Heart right ventricle (tissue), 16 donors: ENCODE measurements around the gene CFH. TPM values are rescaled to one million over a fixed set of nuclear protein-coding genes. Genes with fewer than 3 reads are reported as not detected.

Experiments
- ATAC-seq, 8 donors: fragments of 200-7000 bp; cut with Tn5 transposase; one replicate each; pipeline ENCODE4 v1.9.1; 2020; ENCODE audit warnings: mild to moderate bottlenecking in 8 of 8, moderate library complexity in 8 of 8, moderate number of reproducible peaks in 1 of 8
- DNase-seq, 2 donors: peaks; one replicate each; pipeline ENCODE4 v3.0.0-alpha.2; 2020
- H3K27ac ChIP-seq, 10 donors: fragments of 200-600 bp; sonication (generic) in 2 of 10; one replicate each; pipeline versions ENCODE4 v1.5.0 to v1.8.0; 2020 to 2022; ENCODE audit warnings: mild to moderate bottlenecking in 3 of 10
- H3K27me3 ChIP-seq, 7 donors: fragments of 200-600 bp; one replicate each; pipeline ENCODE4 v1.8.0; 2021 to 2022; ENCODE audit warnings: mild to moderate bottlenecking in 2 of 7
- H3K36me3 ChIP-seq, 9 donors: fragments of 200-600 bp; sonication (generic) in 1 of 9; one replicate each; pipeline versions ENCODE4 v1.5.0 to v1.8.0; 2020 to 2022; ENCODE audit warnings: mild to moderate bottlenecking in 2 of 9
- H3K4me1 ChIP-seq, 9 donors: fragments of 200-600 bp; sonication (generic) in 1 of 9; one replicate each; pipeline versions ENCODE4 v1.5.0 to v1.8.0; 2020 to 2022; ENCODE audit warnings: mild to moderate bottlenecking in 4 of 9
- H3K4me3 ChIP-seq, 10 donors: fragments of 200-600 bp; sonication (generic) in 2 of 10; one replicate each; pipeline versions ENCODE4 v1.5.0 to v1.8.0; 2020 to 2022; ENCODE audit warnings: mild to moderate bottlenecking in 7 of 10, moderate library complexity in 2 of 10
- H3K9me3 ChIP-seq, 11 donors: fragments of 200-600 bp in 10 of 11; sonication (generic) in 2 of 11; one replicate each; pipeline versions ENCODE4 v1.5.0 to v1.8.0; 2013 to 2022; ENCODE audit warnings: mild to moderate bottlenecking in 2 of 11, control low read depth in 1 of 11, moderate library complexity in 1 of 11
- WGBS, 2 donors: extraction: QIAGEN DNeasy Blood & Tissue Kit; methylation state at CpG; one replicate each; pipeline ENCODE4 v1.1.7; 2013; ENCODE audit warnings: inconsistent platforms in 1 of 2; 5-methylcytosine and 5-hydroxymethylcytosine counted together
- intact Hi-C, 10 donors: fragments of 100-400 bp; cut with DNase I; formaldehyde crosslinking; loops; one replicate each; pipeline versions ENCODE4 v1.11.1 to v1.14.2; 2022
- polyA plus RNA-seq, 2 donors: library from polyadenylated mRNA; stranded (reverse); fragments of 200-250 nt; gene quantifications; one replicate each; pipeline ENCODE4 v1.2.3, GENCODE V29; 2013
- total RNA-seq, 10 donors: library from RNA; stranded (reverse); fragmentation: NEBNext Ultra II Directional in 3 of 10; extraction: Animal tissue kit (Norgen Biotek cat#: 25700) in 3 of 10; gene quantifications; one replicate each; pipeline versions ENCODE4 v1.2.1 to v1.2.4, GENCODE V29; 2021 to 2023
- TF ChIP-seq, protein P1 (sequence below), 9 donors: fragments of 200-600 bp; sonication (generic) in 2 of 9; IDR thresholded peaks; one replicate each; pipeline versions ENCODE4 v1.5.0 to v1.8.0; 2021 to 2022; ENCODE audit warnings: antibody characterized with exemption in 9 of 9, mild to moderate bottlenecking in 5 of 9, moderate library complexity in 1 of 9
- donor health status: Arrhythmogenic right ventricular cardiomyopathy.
- donor health status: ischemic (EF 13 %, LVEDD 7.1; RV severe dilation, severe dysfunction).
- donor health status: healthy with polysubstance abuse.
- donor health status: DM: no; HTN: yes; CAD: no.
- donor health status: DM: no; HTN: no; CAD: no.
- donor health status: ischemic (EF 25% LVEDD 6.9; RV normal size, moderate dysfunction).
- donor health status: ischemic (EF 25% LVEDD 5.7; RV mildly dilated, moderate dysfunction).
- donor health status: healthy.
- donor health status: DM: yes; HTN: yes; CAD: no.
- donor health status: Ischemic cardiomyopathy.
- donor health status: ischemic (EF 35%, LVEDD 5.7; RV mildly dilated, moderate dysfunction).
- donor health status: nonischemic (EF 11% LVEDD 7.7; RV severe dilation, severe dysfunction).
- donor health status: DM: yes; HTN: yes; CAD: no.
- donor health status: PGD.
- donor health status: ischemic (EF 29% LVEDD 5.4; RV normal size, mild dysfunction).
- donor health status: nonischemic (EF 23%, LVEDD 6.1; RV moderate dilation, normal function).

CFH gene
- total and polyA plus RNA-seq, 12 donors, result 12.7 to 50.5 (median 28.5) TPM

DNA sequence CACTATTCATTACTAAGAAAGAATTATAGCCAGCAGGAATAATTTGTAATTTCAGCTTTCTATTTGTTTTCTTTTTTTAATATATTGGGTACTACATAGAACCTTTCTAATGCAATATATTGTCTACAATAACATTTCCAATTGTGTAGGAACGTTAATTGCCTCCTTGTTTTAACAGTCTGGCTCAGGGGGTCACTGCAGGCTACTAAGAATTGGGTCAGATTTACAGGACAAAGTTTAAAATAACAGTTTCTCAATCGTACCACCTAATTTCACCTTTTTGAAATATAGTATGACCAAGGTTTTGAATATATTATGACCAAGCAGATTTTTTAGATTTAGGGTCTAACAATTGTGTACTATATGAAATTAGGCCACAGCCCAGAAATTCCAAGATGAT, 2.4 kb downstream of the CFH start:
- ATAC-seq (no peak), DNase-seq (no peak)
- TF ChIP-seq, protein P1, sequence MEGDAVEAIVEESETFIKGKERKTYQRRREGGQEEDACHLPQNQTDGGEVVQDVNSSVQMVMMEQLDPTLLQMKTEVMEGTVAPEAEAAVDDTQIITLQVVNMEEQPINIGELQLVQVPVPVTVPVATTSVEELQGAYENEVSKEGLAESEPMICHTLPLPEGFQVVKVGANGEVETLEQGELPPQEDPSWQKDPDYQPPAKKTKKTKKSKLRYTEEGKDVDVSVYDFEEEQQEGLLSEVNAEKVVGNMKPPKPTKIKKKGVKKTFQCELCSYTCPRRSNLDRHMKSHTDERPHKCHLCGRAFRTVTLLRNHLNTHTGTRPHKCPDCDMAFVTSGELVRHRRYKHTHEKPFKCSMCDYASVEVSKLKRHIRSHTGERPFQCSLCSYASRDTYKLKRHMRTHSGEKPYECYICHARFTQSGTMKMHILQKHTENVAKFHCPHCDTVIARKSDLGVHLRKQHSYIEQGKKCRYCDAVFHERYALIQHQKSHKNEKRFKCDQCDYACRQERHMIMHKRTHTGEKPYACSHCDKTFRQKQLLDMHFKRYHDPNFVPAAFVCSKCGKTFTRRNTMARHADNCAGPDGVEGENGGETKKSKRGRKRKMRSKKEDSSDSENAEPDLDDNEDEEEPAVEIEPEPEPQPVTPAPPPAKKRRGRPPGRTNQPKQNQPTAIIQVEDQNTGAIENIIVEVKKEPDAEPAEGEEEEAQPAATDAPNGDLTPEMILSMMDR (IDR thresholded peaks at IDR 0.05), result no peak
- WGBS, 2 donors, result 49 to 60% methylated on average over 2 of the region's 2 CpGs
- peak overlapping the region in 8 of 10 donors; percentile 7 to 53 (median 42) for H3K4me3 ChIP-seq
- no peaks in the 10 kb centered on the region for H3K27me3 ChIP-seq
- no peaks in the 10 kb centered on the region for H3K36me3 ChIP-seq
- H3K4me1 ChIP-seq, result peaks cover 0 to 6% (median 0%) of the 10 kb centered on the region in 9 donors
- H3K9me3 ChIP-seq, result no peaks in the 10 kb centered on the region
- H3K27ac ChIP-seq, result peak overlapping the region in 3 of 10 donors; percentile 36 to 78 (median 56)
- intact Hi-C loops, result loop anchor here in 1 of 10 donors (10.0 kb wide), 2 partner anchors 339 to 509 kb away; no protein-coding TSS in a partner anchor

DNA sequence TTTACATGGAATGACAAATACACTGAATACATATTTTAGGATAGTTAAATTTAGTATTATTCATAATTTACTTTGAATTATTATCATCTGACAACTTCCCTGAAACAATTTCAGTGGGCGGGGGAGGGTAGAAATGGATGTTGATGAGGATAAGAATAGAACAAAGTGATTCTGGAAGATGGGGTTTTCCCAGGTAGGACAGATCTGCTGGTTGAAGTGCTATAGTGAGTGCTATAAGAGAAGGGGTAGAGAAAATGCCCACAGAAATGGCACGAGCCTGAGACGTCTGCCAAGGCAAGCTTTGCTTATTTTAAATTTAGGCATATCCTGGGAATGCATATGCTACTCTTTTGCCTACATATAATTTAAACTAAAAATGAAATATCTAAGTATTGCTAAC, 3.2 kb downstream of the CFH start:
- WGBS, 2 donors, result 75 to 88% methylated on average over 3 of the region's 3 CpGs
- intact Hi-C loops, result loop anchor here in 1 of 10 donors (10.0 kb wide), 2 partner anchors 340 to 510 kb away; no protein-coding TSS in a partner anchor

DNA sequence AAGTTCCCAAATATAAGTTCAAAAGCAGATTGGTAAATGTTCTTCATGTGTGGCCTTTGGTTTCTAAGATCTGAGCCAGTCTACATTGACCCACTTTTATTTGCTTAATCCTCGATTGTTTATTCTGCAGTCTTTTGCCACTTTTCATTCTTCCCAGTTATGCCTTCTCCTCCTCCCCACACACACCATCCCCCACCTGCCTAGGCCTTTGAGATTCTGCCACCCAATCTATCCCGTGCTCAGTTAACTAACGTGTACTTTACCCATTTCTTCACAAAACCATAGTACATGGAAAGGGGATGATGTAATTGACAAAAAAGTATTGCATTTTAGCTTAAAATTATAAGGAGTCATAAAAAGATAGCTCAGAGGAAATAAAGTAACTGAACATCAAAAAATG, 3.7 kb downstream of the CFH start:
- Histone ChIP-seq H3K27ac (no peak overlapping the region), H3K27me3 (no peaks in the 10 kb centered on the region), H3K36me3 (no peaks in the 10 kb centered on the region), H3K4me1 (peaks cover 0 to 18% (median 0%) of the 10 kb centered on the region in 9 donors), H3K4me3 (peak overlapping the region in 3 of 10 donors; percentile 37 to 52 (median 44)), H3K9me3 (no peaks in the 10 kb centered on the region)
- TF ChIP-seq, protein P1 (IDR thresholded peaks at IDR 0.05), result no peak
- intact Hi-C loops, result loop anchor here in 1 of 10 donors (10.0 kb wide), 2 partner anchors 341 to 511 kb away; no protein-coding TSS in a partner anchor
- ATAC-seq (no peak), DNase-seq (no peak)
- WGBS, 2 donors, result 86 to 93% methylated on average over 3 of the region's 3 CpGs

More for the DNA sequence above, 3.2 kb downstream of the CFH start:
- Histone ChIP-seq H3K27me3 (no peaks in the 10 kb centered on the region), H3K27ac (no peak overlapping the region), H3K36me3 (no peaks in the 10 kb centered on the region), H3K9me3 (no peaks in the 10 kb centered on the region), H3K4me3 (peak overlapping the region in 4 of 10 donors; percentile 37 to 53 (median 48)), H3K4me1 (peaks cover 0 to 14% (median 0%) of the 10 kb centered on the region in 9 donors)
- TF ChIP-seq, protein P1 (IDR thresholded peaks at IDR 0.05), result no peak
- no peak for DNase-seq
- no peak for ATAC-seq

DNA sequence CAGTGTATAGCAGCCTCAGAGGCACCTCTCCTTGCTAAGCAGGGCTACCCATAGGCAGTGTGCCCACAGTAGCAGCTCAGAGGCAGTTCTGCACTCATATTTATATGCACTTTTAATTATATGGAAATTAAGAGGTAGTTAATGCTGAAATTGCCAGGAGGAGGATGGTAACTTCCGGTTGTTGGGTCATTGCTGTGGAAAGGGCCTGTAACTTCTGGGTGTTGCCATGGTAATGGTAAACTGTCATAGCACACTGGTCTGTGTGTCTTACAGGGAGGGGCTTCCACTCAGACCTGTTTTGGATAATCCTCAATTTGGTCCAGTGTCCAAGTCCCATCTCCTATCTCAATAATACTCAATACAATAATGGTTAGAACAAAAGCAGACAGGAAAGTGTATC, 7.6 kb downstream of the CFH start:
- Histone ChIP-seq H3K27me3 (no peaks in the 10 kb centered on the region), H3K36me3 (no peaks in the 10 kb centered on the region), H3K9me3 (no peaks in the 10 kb centered on the region), H3K4me3 (no peak overlapping the region), H3K27ac (no peak overlapping the region), H3K4me1 (peaks cover 0 to 21% (median 0%) of the 10 kb centered on the region in 9 donors)
- TF ChIP-seq, protein P1 (IDR thresholded peaks at IDR 0.05), result no peak
- DNase-seq (no peak), ATAC-seq (no peak)
- 72% methylated on average over 1 of the region's 1 CpG for WGBS, 2 donors
- intact Hi-C loops, result loop anchor here in 1 of 10 donors (10.0 kb wide), 2 partner anchors 345 to 515 kb away; no protein-coding TSS in a partner anchor
